ACC112 (cell line): ENCODE results near the gene CNIH1.

Experiments
- H2AFZ ChIP-seq: fragments of 200-600 bp; sonication (generic); one replicate; pipeline ENCODE4 v1.6.0; 2017; ENCODE audit warnings: antibody characterized with exemption, low read length; ENCODE audit not compliant: unreplicated experiment
- H3K27ac ChIP-seq: fragments of 200-600 bp; sonication (generic); 2 replicates; pipeline ENCODE4 v1.5.1; 2014; ENCODE audit warnings: low read depth, mild to moderate bottlenecking, antibody characterized with exemption, low read length, moderate library complexity
- H3K27me3 ChIP-seq: fragments of 200-600 bp; sonication (generic); 2 replicates; pipeline ENCODE4 v1.6.1; 2014; ENCODE audit warnings: mild to moderate bottlenecking, antibody characterized with exemption, low read length, moderate library complexity, mixed read lengths; ENCODE audit not compliant: insufficient read depth
- H3K36me3 ChIP-seq: fragments of 200-600 bp; sonication (generic); 2 replicates; pipeline ENCODE4 v1.6.1; 2016; ENCODE audit warnings: mild to moderate bottlenecking, antibody characterized with exemption, low read length, moderate library complexity, mixed read lengths; ENCODE audit not compliant: insufficient read depth
- H3K4me1 ChIP-seq: fragments of 200-600 bp; sonication (generic); one replicate; pipeline ENCODE4 v1.6.1; 2016; ENCODE audit warnings: low read length, mixed read lengths; ENCODE audit not compliant: insufficient read depth, unreplicated experiment, control insufficient read depth
- H3K4me3 ChIP-seq: fragments of 200-600 bp; sonication (generic); 2 replicates; pipeline ENCODE4 v1.5.1; 2014; ENCODE audit warnings: mild to moderate bottlenecking, low read depth, low read length
- H3K79me2 ChIP-seq: fragments of 200-600 bp; sonication (generic); one replicate; pipeline ENCODE4 v1.6.0; 2016; ENCODE audit warnings: low read length; ENCODE audit not compliant: control insufficient read depth, unreplicated experiment, insufficient read depth

Gene CNIH1

GRCh38 chr14:54440873-54441868 is at the start of gene CNIH1:
TSS of gene CNIH1 (minus strand) at chr14:54441374. CDS start at chr14:54441327, 47 bp downstream.
- peaks cover 49% of the 10 kb centered on the region for H3K79me2 ChIP-seq
- peak within 1 kb of the TSS; percentile 96 for H3K27ac ChIP-seq
- H3K4me1 ChIP-seq = peaks cover 28% of the 10 kb centered on the region
- peak within 1 kb of the TSS; percentile 100 for H3K4me3 ChIP-seq
- H2AFZ ChIP-seq = peak within 1 kb of the TSS; percentile 98
- H3K36me3 ChIP-seq = no peaks in the 10 kb centered on the region
- no peaks in the 10 kb centered on the region for H3K27me3 ChIP-seq

GRCh38 chr14:54490445-54491175 is 49.4 kb upstream of the CNIH1 start:
- Histone ChIP-seq H2AFZ (no peak overlapping the region), H3K4me3 (no peak overlapping the region), H3K4me1 (peaks cover 15% of the 10 kb centered on the region), H3K36me3 (no peaks in the 10 kb centered on the region), H3K27ac (no peak overlapping the region), H3K79me2 (peaks cover 32% of the 10 kb centered on the region), H3K27me3 (no peaks in the 10 kb centered on the region)

GRCh38 chr14:54489731-54490444 is 48.7 kb upstream of the CNIH1 start:
- Histone ChIP-seq H3K4me1 (peaks cover 22% of the 10 kb centered on the region), H2AFZ (peak overlapping the region; percentile 89), H3K27me3 (no peaks in the 10 kb centered on the region), H3K27ac (peak overlapping the region; percentile 91), H3K79me2 (peaks cover 39% of the 10 kb centered on the region), H3K4me3 (peak overlapping the region; percentile 93), H3K36me3 (no peaks in the 10 kb centered on the region)

- Histone ChIP-seq H3K79me2 (peaks cover 45% of the 10 kb centered on the region), H3K27me3 (no peaks in the 10 kb centered on the region), H3K36me3 (no peaks in the 10 kb centered on the region), H3K4me1 (peaks cover 28% of the 10 kb centered on the region), H3K4me3 (peak overlapping the region; percentile 93), H2AFZ (peak overlapping the region; percentile 89), H3K27ac (peak overlapping the region; percentile 91)
Measured at GRCh38 chr14:54489318-54489683, 48.1 kb upstream of the CNIH1 start.

GRCh38 chr14:54488646-54489317 is 47.6 kb upstream of the CNIH1 start, which contains the start of gene GMFB:
TSS of gene GMFB (minus strand) at chr14:54488980. CDS start at chr14:54488927, 53 bp downstream.
- Histone ChIP-seq H3K4me3 (peak within 1 kb of the TSS; percentile 93), H2AFZ (peak within 1 kb of the TSS; percentile 89), H3K79me2 (peaks cover 49% of the 10 kb centered on the region), H3K27me3 (no peaks in the 10 kb centered on the region), H3K4me1 (peaks cover 31% of the 10 kb centered on the region), H3K36me3 (peaks cover under 1% of the 10 kb centered on the region; the same call in 1 of the 2 replicates), H3K27ac (peak within 1 kb of the TSS; percentile 91)

- Histone ChIP-seq H3K36me3 (peaks cover 5% of the 10 kb centered on the region; the same call in 1 of the 2 replicates), H3K4me1 (peaks cover 34% of the 10 kb centered on the region), H3K27ac (peak overlapping the region; percentile 91), H3K27me3 (no peaks in the 10 kb centered on the region), H3K4me3 (peak overlapping the region; percentile 93), H3K79me2 (peaks cover 54% of the 10 kb centered on the region), H2AFZ (peak overlapping the region; percentile 34)
Measured at GRCh38 chr14:54488318-54488645, 47.1 kb upstream of the CNIH1 start.

GRCh38 chr14:54487771-54488170 is 46.6 kb upstream of the CNIH1 start:
- Histone ChIP-seq H3K27me3 (no peaks in the 10 kb centered on the region), H3K79me2 (peaks cover 59% of the 10 kb centered on the region), H3K36me3 (peaks cover 10% of the 10 kb centered on the region; the same call in 1 of the 2 replicates), H3K4me1 (peaks cover 34% of the 10 kb centered on the region), H3K4me3 (peak overlapping the region; percentile 93), H3K27ac (peak overlapping the region; percentile 91), H2AFZ (peak overlapping the region; percentile 34)

GRCh38 chr14:54486685-54487084 is 45.5 kb upstream of the CNIH1 start:
- Histone ChIP-seq H3K79me2 (peaks cover 67% of the 10 kb centered on the region), H2AFZ (no peak overlapping the region), H3K27ac (no peak overlapping the region), H3K4me3 (peak overlapping the region; percentile 26), H3K27me3 (no peaks in the 10 kb centered on the region), H3K36me3 (peaks cover 18% of the 10 kb centered on the region; the same call in 1 of the 2 replicates), H3K4me1 (peaks cover 42% of the 10 kb centered on the region)

- Histone ChIP-seq H3K4me1 (peaks cover 40% of the 10 kb centered on the region), H3K36me3 (peaks cover 23% of the 10 kb centered on the region), H2AFZ (no peak overlapping the region), H3K27ac (no peak overlapping the region), H3K4me3 (no peak overlapping the region), H3K79me2 (peaks cover 64% of the 10 kb centered on the region), H3K27me3 (no peaks in the 10 kb centered on the region)
Measured at GRCh38 chr14:54483846-54484245, 42.7 kb upstream of the CNIH1 start.
